ENCODE measurements around the gene OMG.
"Not testable (repeated sequence)": the region's sequence is repeated elsewhere in the genome, so short reads cannot be mapped to it uniquely, and the experiment has no call there.

OMG gene

DNA sequence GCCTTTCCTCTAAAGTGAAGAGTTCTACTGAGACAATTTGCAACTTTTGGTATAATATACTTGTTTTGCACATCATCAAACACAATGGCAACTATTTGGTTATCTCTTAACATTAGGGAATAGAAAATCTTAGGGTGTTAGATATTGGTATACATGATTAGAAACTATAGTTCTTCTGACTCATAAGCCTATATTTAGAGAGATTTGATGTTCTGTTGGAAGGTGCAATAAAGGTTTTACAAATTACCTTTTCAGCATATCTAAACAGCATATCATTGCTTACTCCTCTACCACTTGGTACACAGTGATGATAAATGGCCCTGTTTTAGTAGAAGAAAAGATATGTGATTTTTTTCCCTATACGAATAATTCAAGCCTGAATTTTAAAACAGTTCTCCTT, 10.6 kb upstream of the OMG start:
- no peak for DNase-seq

- DNase-seq, result no peak
Observed at GRCh38 chr17:31299624-31300023, 2.6 kb upstream of the OMG start.

DNA sequence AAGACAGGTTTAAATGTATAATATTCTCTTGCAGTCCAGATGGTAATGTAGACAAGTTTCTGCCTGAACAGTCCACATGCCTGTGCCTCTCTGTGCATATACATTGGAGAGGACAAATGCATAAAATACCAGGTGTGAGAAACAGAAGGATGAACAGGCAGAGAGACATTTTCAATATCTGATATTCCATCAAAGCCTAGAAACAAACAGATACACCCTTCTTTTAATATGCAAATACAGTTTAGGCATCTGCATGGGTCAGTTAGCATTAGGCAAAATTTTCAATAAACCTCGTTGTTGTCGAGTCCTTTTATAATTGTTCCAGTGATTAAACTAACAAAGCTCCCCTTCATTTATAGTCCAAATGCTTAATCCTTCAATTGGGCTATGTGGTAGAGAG, 897 bp downstream of the OMG start:
- peak; percentile 77 for DNase-seq

DNA sequence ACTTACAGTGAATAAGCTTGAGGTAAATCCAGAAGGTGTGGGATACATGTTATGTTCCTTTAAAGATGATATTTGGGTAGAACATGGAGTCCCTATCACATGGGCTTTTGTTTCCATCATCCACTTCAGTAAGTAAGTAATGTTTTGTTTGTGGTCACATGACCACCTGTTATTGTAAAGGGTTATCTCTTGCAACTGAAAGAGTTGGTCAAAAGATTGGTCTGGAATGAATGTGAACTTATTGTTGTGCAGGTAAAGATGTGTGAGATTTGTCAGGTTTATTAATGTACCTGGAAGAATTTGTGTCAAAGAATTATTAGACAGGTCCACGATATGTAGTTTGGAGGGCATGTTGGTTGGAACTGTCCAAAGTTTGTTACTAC, 1.6 kb downstream of the OMG start:
- DNase-seq, result no peak

- no peak for DNase-seq
Observed at GRCh38 chr17:31294820-31295488, 2.1 kb downstream of the OMG start.

DNA sequence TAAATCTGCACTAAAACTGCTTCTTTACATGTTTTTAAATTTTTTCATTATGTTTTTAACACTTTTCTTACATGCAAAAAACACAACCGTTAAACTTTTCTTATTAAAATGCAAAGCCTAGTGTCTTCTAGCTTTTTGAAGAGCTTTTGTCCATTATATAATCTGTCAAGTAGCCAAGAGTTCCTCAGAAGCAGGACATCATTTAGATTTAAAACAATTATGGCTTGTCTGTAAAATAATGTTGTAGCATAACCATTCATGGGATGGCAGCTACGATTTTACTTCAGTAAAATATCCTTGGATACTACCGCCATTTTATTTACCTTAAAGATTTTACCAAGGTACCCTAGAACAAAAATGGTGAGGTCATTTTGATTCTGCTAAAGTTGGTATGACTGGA, 2.8 kb downstream of the OMG start:
- peak; percentile 54 for DNase-seq

GRCh38 chr17:31293581-31293980, 3.5 kb downstream of the OMG start:
- DNase-seq, result no peak

DNA sequence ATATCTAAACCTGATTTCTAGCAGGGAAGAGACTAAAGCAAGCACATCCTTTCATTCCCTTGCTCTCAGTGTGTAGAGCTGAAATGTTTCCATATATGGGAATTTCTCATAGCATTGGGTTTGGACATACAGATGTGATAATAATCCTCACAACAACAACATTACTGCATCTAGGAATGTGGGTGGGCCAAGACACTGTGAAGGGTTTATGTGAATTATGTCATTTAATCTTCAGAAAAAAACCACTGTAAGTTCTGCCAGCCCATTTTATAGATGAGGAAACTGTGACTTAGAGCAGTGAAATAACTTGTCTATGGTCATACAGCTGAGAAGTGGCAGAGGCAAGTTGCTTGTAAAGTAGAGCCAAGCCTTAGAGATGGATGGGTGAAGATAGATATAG, 5.2 kb downstream of the OMG start:
- DNase-seq, result no peak

GRCh38 chr17:31289790-31290189, 7.2 kb downstream of the OMG start:
- DNase-seq, result no peak

DNA sequence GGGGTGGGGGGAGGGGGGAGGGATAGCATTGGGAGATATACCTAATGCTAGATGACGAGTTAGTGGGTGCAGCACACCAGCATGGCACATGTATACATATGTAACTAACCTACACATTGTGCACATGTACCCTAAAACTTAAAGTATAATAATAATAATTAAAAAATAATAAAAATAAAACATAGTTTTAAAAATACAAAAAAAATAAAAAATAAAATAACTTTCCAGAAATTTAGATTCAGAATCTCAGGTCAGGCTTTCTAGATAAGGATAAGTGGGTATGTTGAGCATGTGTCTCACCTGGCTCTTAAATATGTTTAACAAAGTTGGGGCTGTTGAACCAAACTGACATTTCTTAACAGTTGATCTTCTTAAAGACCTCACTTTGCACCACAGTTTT, 9.1 kb downstream of the OMG start:
- not testable (repeated sequence) for DNase-seq

DNA sequence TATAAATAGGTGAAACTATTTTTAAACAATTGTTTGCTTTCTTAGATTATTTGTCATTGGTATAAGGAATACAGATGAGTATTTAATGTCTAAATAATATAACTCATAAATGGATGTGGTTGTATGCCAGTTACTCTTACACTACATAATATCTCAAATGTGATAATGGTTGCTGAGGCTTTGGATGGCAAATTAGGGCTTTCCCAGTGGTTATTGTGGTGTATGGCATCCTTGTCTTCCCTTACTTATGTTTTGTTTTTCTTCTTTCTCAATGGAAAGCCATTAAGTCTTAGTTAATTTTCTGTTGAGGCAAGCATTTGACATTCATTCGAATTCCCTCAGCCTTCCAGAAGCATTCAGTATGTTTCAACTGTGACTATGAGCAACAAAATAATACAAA, 10.5 kb downstream of the OMG start:
- no peak for DNase-seq

DNA sequence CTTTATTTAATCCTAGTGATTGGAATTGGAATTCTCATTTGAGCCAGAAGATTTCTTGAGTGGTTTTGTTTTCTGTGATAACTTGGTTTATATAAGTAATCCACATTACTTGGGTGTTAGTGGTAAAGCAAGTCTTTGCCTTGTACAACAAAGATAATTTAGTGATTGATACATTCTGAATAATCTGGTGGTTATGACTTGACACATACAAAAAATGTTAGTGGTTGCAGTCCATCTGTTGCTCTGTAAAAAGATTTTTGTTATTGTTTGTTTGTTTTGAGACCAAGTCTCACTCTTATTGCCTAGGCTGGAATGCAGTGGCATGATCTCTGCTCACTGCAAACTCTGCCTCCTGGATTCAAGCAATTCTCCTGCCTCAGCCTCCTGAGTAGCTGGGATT, 13.2 kb downstream of the OMG start:
- DNase-seq, result no peak

GRCh38 chr17:31281061-31281460, 16.0 kb downstream of the OMG start:
- DNase-seq, result no peak

- DNase-seq, result no peak
Observed at GRCh38 chr17:31279401-31279800, 17.6 kb downstream of the OMG start.

DNA sequence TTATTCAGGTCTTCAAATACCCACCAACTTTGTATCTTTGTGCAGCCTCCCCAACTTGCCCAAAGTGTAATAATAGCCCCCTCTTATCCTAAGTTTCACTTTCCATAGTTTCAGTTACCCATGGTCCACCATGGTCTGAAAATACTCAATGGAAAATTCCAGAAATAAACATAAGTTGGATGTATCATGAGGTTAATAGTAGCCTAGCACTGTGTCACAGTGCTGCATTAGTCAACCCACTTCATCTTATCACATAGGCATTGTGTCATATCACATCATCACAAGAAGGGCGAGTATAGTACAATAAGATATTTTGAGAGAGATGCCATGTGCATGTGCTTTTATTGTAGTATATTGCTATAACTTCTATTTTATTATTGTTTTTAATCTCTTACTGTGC, 21.9 kb downstream of the OMG start:
- no peak for DNase-seq

DNA sequence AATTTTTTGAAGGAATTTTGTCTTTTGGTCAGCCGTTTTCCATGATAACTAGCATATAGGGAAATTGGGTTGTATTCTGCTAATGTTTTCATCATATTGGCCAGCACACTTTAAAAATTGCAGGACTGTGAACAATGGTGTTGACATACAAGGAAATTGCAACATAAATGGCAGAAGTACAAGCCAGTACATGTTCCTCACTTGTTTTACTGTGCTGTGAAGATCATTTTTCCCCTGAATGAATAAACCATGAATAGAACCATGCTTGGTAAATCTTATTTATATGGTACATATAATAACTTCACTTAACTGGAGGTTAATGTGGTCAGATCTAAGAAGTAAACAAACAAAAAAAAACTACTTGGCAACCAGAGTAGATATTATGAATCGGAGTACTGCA, 22.8 kb downstream of the OMG start:
- peak; percentile 4 for DNase-seq

GRCh38 chr17:31273516-31273915, 23.5 kb downstream of the OMG start:
- no peak for DNase-seq

DNA sequence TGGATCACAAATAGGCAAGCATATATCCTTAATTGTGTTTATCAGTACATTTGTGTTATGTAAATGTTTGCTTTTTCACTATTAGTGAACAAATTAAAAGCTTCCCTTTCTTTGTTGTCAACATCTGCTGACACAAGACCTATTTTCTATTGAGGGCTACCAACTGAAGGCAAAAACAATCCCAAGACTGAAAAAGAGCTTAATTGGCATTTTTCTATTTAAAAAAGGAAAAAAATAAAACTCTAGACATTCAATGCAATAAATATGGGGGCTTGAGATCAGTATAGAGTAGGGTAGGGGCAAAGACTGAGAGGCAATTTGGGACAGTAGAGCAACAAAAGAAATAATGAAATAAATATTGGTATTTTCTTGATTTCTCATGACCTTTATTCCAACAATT, 24.2 kb downstream of the OMG start:
- no peak for DNase-seq

- no peak for DNase-seq
Observed at GRCh38 chr17:31272236-31272635, 24.8 kb downstream of the OMG start.

GRCh38 chr17:31269578-31269983, 27.5 kb downstream of the OMG start:
- peak; percentile 8 for DNase-seq

- DNase-seq, result no peak
Observed at GRCh38 chr17:31269036-31269577, 27.9 kb downstream of the OMG start.

GRCh38 chr17:31266042-31266441, 31.0 kb downstream of the OMG start:
- DNase-seq, result no peak

- not testable (repeated sequence) for DNase-seq
Observed at GRCh38 chr17:31262923-31263322, 34.1 kb downstream of the OMG start.

DNA sequence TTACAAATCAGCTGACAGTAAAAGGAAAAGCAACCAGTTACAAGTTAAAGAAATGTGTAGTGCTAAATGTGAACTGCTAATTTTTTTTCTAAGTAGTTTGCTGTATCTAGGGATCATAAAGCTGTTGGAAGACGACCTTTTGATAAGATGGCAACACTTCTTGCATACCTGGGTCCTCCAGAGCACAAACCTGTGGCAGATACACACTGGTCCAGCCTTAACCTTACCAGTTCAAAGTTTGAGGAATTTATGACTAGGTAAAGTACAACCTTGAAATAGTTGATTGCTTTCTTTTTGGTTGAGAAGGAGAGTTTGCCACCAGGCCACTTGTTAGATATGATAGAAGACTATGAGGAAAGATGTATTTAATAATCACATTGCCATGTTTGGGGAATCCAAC, 35.4 kb downstream of the OMG start:
- no peak for DNase-seq

- DNase-seq, result no peak
Observed at GRCh38 chr17:31260151-31260550, 36.9 kb downstream of the OMG start.

All from midbrain (tissue), 1 donor.